Endodermal cell (in vitro differentiated cells): ENCODE data around the gene BRD7. TPM values are rescaled to one million over a fixed set of nuclear protein-coding genes. Genes with fewer than 3 reads are reported as not detected.
"Not testable (repeated sequence)": the region's sequence is repeated elsewhere in the genome, so short reads cannot be mapped to it uniquely, and the experiment has no call there.

Source experiments
- DNase-seq: peaks from one replicate; pipeline ENCODE4 v3.0.0-alpha.2; 2017
- H3K27ac ChIP-seq: 2 replicates; pipeline ENCODE4 v1.5.1; 2013; ENCODE audit warnings: mild to moderate bottlenecking, low read depth, low read length, moderate library complexity
- H3K27me3 ChIP-seq: 2 replicates; pipeline ENCODE4 v1.6.1; 2013; ENCODE audit warnings: mild to moderate bottlenecking, low read length, moderate library complexity; ENCODE audit not compliant: insufficient read depth, control insufficient read depth, poor library complexity, severe bottlenecking
- H3K36me3 ChIP-seq: 2 replicates; pipeline ENCODE4 v1.7.0; 2013; ENCODE audit warnings: mild to moderate bottlenecking, low read length, moderate library complexity; ENCODE audit not compliant: control insufficient read depth, insufficient read depth
- H3K4me1 ChIP-seq: one replicate; pipeline ENCODE4 v1.7.0; 2013; ENCODE audit warnings: low read length; ENCODE audit not compliant: control insufficient read depth, insufficient read depth
- H3K4me3 ChIP-seq: 2 replicates; pipeline ENCODE4 v1.5.1; 2013; ENCODE audit warnings: mild to moderate bottlenecking, low read length, moderate library complexity
- H3K9ac ChIP-seq: 2 replicates; pipeline ENCODE4 v1.6.1; 2013; ENCODE audit warnings: mild to moderate bottlenecking, low read length, moderate library complexity; ENCODE audit not compliant: poor library complexity, severe bottlenecking; ENCODE audit errors: extremely low read depth
- H3K9me3 ChIP-seq: 2 replicates; pipeline ENCODE4 v1.6.1; 2013; ENCODE audit warnings: mild to moderate bottlenecking, low read length, moderate library complexity; ENCODE audit not compliant: control insufficient read depth
- H3K27ac Mint-ChIP-seq: 2 replicates; pipeline ENCODE4 v1.8.0; 2020; ENCODE audit warnings: mixed read lengths
- H3K27me3 Mint-ChIP-seq: 2 replicates; pipeline ENCODE4 v1.8.0; 2021; ENCODE audit warnings: mild to moderate bottlenecking, mixed read lengths; ENCODE audit not compliant: insufficient read depth
- H3K36me3 Mint-ChIP-seq: 2 replicates; pipeline ENCODE4 v1.8.0; 2020; ENCODE audit warnings: low read depth, mixed read lengths
- H3K4me1 Mint-ChIP-seq: 2 replicates; pipeline ENCODE4 v1.8.0; 2020; ENCODE audit warnings: mixed read lengths
- H3K4me3 Mint-ChIP-seq: 2 replicates; pipeline ENCODE4 v1.8.0; 2020; ENCODE audit warnings: mild to moderate bottlenecking, moderate library complexity, mixed read lengths
- H3K9me3 Mint-ChIP-seq: 2 replicates; pipeline ENCODE4 v1.8.0; 2020; ENCODE audit warnings: mild to moderate bottlenecking, mixed read lengths
- CTCF ChIP-seq: fragments of 200-600 bp; sonication (generic); conservative IDR thresholded peaks from 2 replicates; pipeline ENCODE4 v1.5.0; 2021; ENCODE audit warnings: antibody characterized with exemption, mild to moderate bottlenecking
- WGBS, 2 experiments: methylation state at CpG; one replicate each; pipeline versions ENCODE4 v1.1.5 to v1.1.7; 2013; ENCODE audit warnings: missing lambda C conversion rate in 2 of 2, mixed read lengths in 1 of 2; ENCODE audit not compliant: insufficient coverage in 1 of 2, insufficient read length in 1 of 2; 5-methylcytosine and 5-hydroxymethylcytosine counted together
- total RNA-seq, 2 donors: library from RNA; stranded (reverse); fragmentation: NEBNext Ultra II Directional in 1 of 2; extraction: Animal tissue kit (Norgen Biotek cat#: 25700) in 1 of 2; gene quantifications; 2 replicates in 1 of 2; 3 replicates in 1 of 2; pipeline ENCODE4 v1.2.1, GENCODE V29; 2021

The BRD7 gene
- total RNA-seq, 2 donors from 2014 or later: 125 to 163 TPM

GRCh38 chr16:50351116-50351515 lies 17.7 kb downstream of the BRD7 start:
- Histone ChIP-seq H3K27ac (no peak overlapping the region), H3K9me3 (peaks cover 9% of the 10 kb centered on the region), H3K4me3 (no peak overlapping the region), H3K4me1 (no peaks in the 10 kb centered on the region), H3K36me3 (peaks cover 63% of the 10 kb centered on the region), H3K27me3 (no peaks in the 10 kb centered on the region), H3K9ac (no peak overlapping the region)
- H3K27ac Mint-ChIP-seq: no peak overlapping the region
- peaks cover 19% of the 10 kb centered on the region for H3K9me3 Mint-ChIP-seq
- H3K4me1 Mint-ChIP-seq: no peaks in the 10 kb centered on the region
- TF ChIP-seq CTCF: no peak
- H3K36me3 Mint-ChIP-seq: peaks cover 69% of the 10 kb centered on the region
- H3K27me3 Mint-ChIP-seq: no peaks in the 10 kb centered on the region
- no peak overlapping the region for H3K4me3 Mint-ChIP-seq
- 95 to 97% methylated on average over 5 of the region's 5 CpGs for WGBS, 2 experiments
- no peak for DNase-seq

GRCh38 chr16:50345210-50345609 lies 23.6 kb downstream of the BRD7 start:
- Histone ChIP-seq H3K36me3 (peaks cover 53% of the 10 kb centered on the region), H3K9me3 (peaks cover 17% of the 10 kb centered on the region)
- WGBS, 2 experiments: 92% methylated on average over 1 of the region's 2 CpGs; no CpG with 5 or more reads in 1 of the 2 experiments
- not testable (repeated sequence) for H3K4me3 Mint-ChIP-seq, H3K9ac ChIP-seq, H3K4me1 Mint-ChIP-seq, H3K27me3 Mint-ChIP-seq, H3K27ac ChIP-seq, H3K27me3 ChIP-seq, H3K27ac Mint-ChIP-seq, H3K4me1 ChIP-seq, DNase-seq, H3K4me3 ChIP-seq
- Mint-ChIP-seq H3K36me3 (peaks cover 83% of the 10 kb centered on the region), H3K9me3 (peaks cover 40% of the 10 kb centered on the region)

GRCh38 chr16:50343566-50343965 lies 25.2 kb downstream of the BRD7 start:
- H3K9me3 Mint-ChIP-seq: peaks cover 30% of the 10 kb centered on the region
- whole genome bisulfite sequencing, 2 experiments: 75 to 100% methylated on average over 1 to 8 of the region's 8 CpGs
- H3K36me3 Mint-ChIP-seq: peaks cover 72% of the 10 kb centered on the region
- not testable (repeated sequence) for H3K27me3 ChIP-seq, H3K27me3 Mint-ChIP-seq, H3K4me1 ChIP-seq, H3K4me3 Mint-ChIP-seq, H3K4me3 ChIP-seq, H3K9ac ChIP-seq, H3K9me3 ChIP-seq, H3K4me1 Mint-ChIP-seq, H3K27ac ChIP-seq
- peak; percentile 56 for DNase-seq
- H3K27ac Mint-ChIP-seq: peak overlapping the region; percentile 58
- H3K36me3 ChIP-seq: peaks cover 56% of the 10 kb centered on the region

- H3K36me3 Mint-ChIP-seq: peaks cover 63% of the 10 kb centered on the region
- H3K4me1 Mint-ChIP-seq: no peaks in the 10 kb centered on the region
- H3K27me3 Mint-ChIP-seq: no peaks in the 10 kb centered on the region
- H3K9ac ChIP-seq: no peak overlapping the region
- no peak for DNase-seq
- TF ChIP-seq CTCF: no peak
- WGBS, 2 experiments: 94 to 100% methylated on average over 1 to 2 of the region's 2 CpGs
- H3K27ac ChIP-seq: no peak overlapping the region
- no peaks in the 10 kb centered on the region for H3K4me1 ChIP-seq
- peaks cover 16% of the 10 kb centered on the region for H3K9me3 Mint-ChIP-seq
- H3K27ac Mint-ChIP-seq: no peak overlapping the region
- H3K9me3 ChIP-seq: peaks cover 8% of the 10 kb centered on the region
- H3K4me3 ChIP-seq: no peak overlapping the region
- peaks cover 69% of the 10 kb centered on the region for H3K36me3 ChIP-seq
- H3K27me3 ChIP-seq: no peaks in the 10 kb centered on the region
- no peak overlapping the region for H3K4me3 Mint-ChIP-seq
These were observed 28.2 kb downstream of the BRD7 start for GRCh38 chr16:50340578-50340977.
